ENCODE results near the gene SPTBN2.
A peak's percentile ranks its signal among the peaks of the same experiment; 100 is the strongest.

Gene SPTBN2

DNA sequence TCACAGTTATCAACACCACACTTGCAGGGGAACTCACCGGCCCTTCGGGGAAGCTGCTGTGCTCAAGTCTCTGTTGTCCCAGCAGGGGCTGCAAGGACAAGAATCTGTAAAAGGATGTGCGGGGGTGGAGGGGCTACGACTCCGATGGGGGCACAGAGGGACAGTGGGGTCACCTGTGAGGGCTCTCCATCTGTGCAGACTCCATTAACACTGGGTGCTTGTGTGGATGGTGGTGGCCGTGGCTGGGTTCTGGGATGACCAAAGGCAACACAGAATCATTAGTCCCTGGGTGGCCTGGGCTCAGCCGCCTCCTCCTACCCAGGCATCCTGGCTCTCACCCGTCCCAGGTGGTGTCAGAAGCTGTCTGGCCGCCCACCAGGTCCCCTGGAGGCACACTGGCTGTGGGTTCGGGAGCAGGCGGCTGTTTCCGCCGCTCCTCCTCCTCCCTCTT is 41.2 kb downstream of the SPTBN2 start:
- Histone ChIP-seq H3K27ac (ENCODE audit: low read depth, low read length) (no peak overlapping the region), H3K9ac (ENCODE audit: low read length) (no peak overlapping the region), H3K4me3 (ENCODE audit: low read depth in 1 of 2, low read length in 2 of 2) (no peak overlapping the region), H3K9me3 (ENCODE audit: low read length) (no peaks in the 10 kb centered on the region), H3K27me3 (ENCODE audit: control insufficient read depth in 1 of 2, insufficient read depth in 2 of 2, low read length in 2 of 2) (no peaks in the 10 kb centered on the region), H3K4me1 (ENCODE audit: insufficient read depth, low read length) (no peaks in the 10 kb centered on the region), H3K36me3 (ENCODE audit: insufficient read depth, low read length) (no peaks in the 10 kb centered on the region)

DNA sequence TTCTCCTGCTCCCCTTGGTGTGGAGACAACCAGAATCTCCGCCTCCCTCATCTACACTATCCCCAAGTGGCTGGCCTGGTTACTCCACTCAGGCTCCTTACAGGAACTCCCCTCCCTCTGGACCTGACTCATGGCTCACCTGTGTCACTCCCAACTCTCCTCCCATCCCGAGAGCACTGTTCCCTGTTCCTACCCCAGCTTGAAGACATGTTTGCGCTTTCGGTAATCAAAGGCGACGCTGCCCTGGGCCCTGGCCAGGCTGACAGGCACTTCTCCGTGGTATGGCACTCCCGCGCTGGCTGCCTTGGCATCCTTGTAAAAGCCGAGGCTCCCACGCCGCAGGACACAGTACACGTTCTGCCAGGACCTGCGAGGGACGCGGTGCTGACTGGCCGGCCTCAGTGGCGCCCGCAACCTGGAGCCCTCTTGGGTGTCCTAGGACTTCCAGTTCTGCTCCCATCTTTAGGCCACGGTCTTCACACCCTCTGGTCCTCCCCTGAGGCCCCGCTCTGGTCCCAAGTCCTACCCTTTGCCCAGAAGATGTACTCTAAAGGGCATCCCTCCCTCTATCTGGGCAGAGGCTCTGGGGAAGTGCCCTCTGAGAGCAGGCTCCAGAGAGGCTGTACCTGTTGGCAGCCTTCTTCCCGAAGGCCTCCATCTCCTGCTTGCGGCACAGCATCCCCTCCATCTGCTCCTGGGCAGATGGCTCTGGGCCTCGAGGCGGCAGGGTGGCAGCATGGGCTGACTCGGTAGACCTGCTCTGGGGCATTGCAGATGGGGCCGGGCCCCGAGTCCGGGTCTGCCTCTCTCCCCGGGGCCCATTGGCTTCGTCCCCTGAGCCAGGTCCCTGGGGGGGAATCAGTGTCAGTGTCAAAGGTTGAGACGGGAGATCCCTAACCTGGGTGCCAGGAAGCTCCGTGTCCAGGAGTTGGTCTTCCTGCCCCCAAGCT is 41.9 kb downstream of the SPTBN2 start:
- Histone ChIP-seq H3K27ac (ENCODE audit: low read depth, low read length) (no peak overlapping the region), H3K36me3 (ENCODE audit: insufficient read depth, low read length) (no peaks in the 10 kb centered on the region), H3K27me3 (ENCODE audit: control insufficient read depth in 1 of 2, insufficient read depth in 2 of 2, low read length in 2 of 2) (no peaks in the 10 kb centered on the region)

DNA sequence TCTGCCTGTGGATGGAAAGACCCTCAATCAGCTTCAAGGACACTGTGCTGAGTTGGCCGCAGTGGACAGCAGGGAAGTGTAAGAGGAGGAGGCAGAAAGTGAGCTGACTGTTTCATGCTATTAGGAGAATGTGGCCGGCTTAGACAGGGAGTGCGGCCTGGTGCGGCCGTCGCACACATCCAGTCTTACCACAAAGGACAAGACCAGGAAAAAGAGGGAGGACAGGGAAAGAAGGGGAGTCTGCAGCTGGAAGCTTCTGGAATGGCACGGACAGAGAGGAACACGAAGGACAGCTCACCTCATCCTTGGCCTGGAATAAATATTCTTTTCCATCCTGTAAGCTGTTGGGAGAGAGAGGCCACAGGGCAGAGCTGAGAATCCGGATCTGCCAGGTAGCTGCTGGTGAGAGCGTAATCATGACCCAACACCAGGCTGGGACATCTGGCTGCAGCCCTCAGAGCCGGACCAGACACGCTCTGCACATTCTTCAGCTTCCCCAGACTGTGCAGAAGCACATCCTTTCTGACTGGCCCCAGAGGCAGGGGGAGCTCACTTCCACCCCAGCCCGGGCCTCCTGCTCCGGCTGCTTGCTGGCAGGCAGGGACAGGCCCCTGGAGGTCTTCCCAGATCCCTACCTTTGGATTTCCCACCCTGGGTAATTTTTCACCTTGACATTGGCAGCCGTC is 42.8 kb downstream of the SPTBN2 start:
- Histone ChIP-seq H3K4me3 (ENCODE audit: low read depth in 1 of 2, low read length in 2 of 2) (no peak overlapping the region), H3K4me1 (ENCODE audit: insufficient read depth, low read length) (no peaks in the 10 kb centered on the region), H3K27me3 (ENCODE audit: control insufficient read depth in 1 of 2, insufficient read depth in 2 of 2, low read length in 2 of 2) (no peaks in the 10 kb centered on the region), H3K27ac (ENCODE audit: low read depth, low read length) (no peak overlapping the region), H3K9me3 (ENCODE audit: low read length) (no peaks in the 10 kb centered on the region), H3K9ac (ENCODE audit: low read length) (no peak overlapping the region), H3K36me3 (ENCODE audit: insufficient read depth, low read length) (no peaks in the 10 kb centered on the region)

More for the DNA sequence above, 41.9 kb downstream of the SPTBN2 start:
- H3K4me3 ChIP-seq (ENCODE audit: low read depth in 1 of 2, low read length in 2 of 2): no peak overlapping the region
- no peaks in the 10 kb centered on the region for H3K9me3 ChIP-seq (ENCODE audit: low read length)
- no peak overlapping the region for H3K9ac ChIP-seq (ENCODE audit: low read length)
- no peaks in the 10 kb centered on the region for H3K4me1 ChIP-seq (ENCODE audit: insufficient read depth, low read length)

DNA sequence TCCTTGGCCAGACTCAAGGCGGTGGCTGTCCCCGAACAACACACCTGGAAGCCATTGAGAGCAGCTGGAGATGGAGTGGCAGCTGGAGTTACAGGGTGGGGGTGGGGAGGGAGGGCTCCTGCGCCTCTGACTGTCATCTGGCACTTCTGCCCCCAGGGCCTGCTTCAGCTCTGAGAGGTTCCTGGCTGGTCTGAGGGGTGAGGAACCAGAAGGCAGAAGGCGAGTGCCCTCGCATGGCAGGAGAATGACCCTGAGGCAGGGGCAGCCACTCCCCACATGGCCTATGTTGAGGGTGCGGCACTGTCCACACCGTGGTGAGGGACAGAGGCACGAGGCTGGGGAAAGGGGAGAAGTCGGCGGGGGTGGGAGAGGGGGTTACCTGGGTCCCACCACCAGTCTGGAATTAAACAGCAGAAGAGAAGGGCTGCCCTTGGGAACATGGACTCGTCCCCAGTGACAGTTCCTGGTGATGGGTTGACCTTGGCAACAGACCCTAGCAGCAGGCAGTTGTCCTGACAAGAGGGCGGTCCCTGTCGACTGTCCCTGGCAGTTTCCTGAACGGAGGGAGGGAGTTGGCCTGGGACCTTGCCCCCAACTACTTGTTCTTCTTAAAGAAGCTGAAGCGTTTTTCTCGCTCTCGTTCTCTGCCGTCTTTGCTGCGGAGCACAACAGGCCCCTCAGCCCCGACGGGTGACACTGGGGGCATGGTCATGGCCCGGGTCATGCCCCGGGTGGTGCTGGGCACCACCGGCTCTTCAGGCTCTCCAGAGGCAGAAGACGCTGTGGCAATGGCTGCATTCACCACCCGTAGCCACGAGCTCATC is 43.5 kb downstream of the SPTBN2 start:
- no peak overlapping the region for H3K9ac ChIP-seq (ENCODE audit: low read length)
- H3K27ac ChIP-seq (ENCODE audit: low read depth, low read length): no peak overlapping the region
- H3K36me3 ChIP-seq (ENCODE audit: insufficient read depth, low read length): no peaks in the 10 kb centered on the region
- H3K4me3 ChIP-seq (ENCODE audit: low read depth in 1 of 2, low read length in 2 of 2): no peak overlapping the region
- H3K4me1 ChIP-seq (ENCODE audit: insufficient read depth, low read length): no peaks in the 10 kb centered on the region
- no peaks in the 10 kb centered on the region for H3K9me3 ChIP-seq (ENCODE audit: low read length)
- no peaks in the 10 kb centered on the region for H3K27me3 ChIP-seq (ENCODE audit: control insufficient read depth in 1 of 2, insufficient read depth in 2 of 2, low read length in 2 of 2)

DNA sequence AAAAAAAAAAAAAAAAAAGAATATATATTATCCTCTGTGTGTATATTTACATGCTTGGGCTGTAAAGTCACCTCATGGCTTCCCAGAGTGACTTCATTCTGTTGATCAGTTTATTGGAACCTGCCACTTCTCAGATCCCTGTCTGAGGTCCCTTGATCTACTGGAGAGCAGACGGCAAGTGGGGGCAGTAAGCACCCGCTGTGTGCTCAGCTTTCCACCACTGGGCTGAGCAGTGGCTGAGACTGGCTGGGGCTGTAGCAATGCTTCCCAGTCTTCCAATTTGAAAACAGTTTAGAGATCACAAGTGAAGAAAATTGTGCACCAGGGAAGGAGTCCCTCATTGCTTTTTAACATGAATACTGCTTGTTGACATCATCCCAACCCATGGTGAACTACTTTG is 44.4 kb downstream of the SPTBN2 start:
- Histone ChIP-seq H3K4me3 (ENCODE audit: low read depth in 1 of 2, low read length in 2 of 2) (no peak overlapping the region), H3K36me3 (ENCODE audit: insufficient read depth, low read length) (no peaks in the 10 kb centered on the region), H3K9ac (ENCODE audit: low read length) (no peak overlapping the region), H3K9me3 (ENCODE audit: low read length) (no peaks in the 10 kb centered on the region), H3K4me1 (ENCODE audit: insufficient read depth, low read length) (no peaks in the 10 kb centered on the region), H3K27ac (ENCODE audit: low read depth, low read length) (no peak overlapping the region), H3K27me3 (ENCODE audit: control insufficient read depth in 1 of 2, insufficient read depth in 2 of 2, low read length in 2 of 2) (no peaks in the 10 kb centered on the region)

DNA sequence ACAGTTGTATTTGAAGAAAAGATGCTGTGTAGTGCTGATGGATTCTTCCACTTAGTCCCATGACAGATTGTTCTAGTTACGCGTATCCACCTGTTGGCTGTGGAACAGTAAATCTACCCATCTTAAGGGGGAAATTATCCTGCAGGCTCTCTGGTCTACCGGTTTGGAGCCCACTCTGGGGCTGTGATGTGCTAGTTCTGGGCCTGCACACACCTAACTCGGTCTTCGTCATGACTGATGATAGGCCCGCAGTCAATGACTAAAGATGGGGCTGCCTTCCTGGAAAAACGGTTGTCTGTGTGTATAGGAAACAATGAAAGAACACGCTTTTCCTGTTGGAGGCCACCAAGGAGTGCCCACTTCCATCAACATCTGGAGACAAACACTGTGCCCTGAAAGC is 45.1 kb downstream of the SPTBN2 start:
- no peak overlapping the region for H3K9ac ChIP-seq (ENCODE audit: low read length)
- H3K36me3 ChIP-seq (ENCODE audit: insufficient read depth, low read length): no peaks in the 10 kb centered on the region
- no peak overlapping the region for H3K4me3 ChIP-seq (ENCODE audit: low read depth in 1 of 2, low read length in 2 of 2)
- H3K27me3 ChIP-seq (ENCODE audit: control insufficient read depth in 1 of 2, insufficient read depth in 2 of 2, low read length in 2 of 2): no peaks in the 10 kb centered on the region
- no peaks in the 10 kb centered on the region for H3K9me3 ChIP-seq (ENCODE audit: low read length)
- no peak overlapping the region for H3K27ac ChIP-seq (ENCODE audit: low read depth, low read length)
- no peaks in the 10 kb centered on the region for H3K4me1 ChIP-seq (ENCODE audit: insufficient read depth, low read length)

DNA sequence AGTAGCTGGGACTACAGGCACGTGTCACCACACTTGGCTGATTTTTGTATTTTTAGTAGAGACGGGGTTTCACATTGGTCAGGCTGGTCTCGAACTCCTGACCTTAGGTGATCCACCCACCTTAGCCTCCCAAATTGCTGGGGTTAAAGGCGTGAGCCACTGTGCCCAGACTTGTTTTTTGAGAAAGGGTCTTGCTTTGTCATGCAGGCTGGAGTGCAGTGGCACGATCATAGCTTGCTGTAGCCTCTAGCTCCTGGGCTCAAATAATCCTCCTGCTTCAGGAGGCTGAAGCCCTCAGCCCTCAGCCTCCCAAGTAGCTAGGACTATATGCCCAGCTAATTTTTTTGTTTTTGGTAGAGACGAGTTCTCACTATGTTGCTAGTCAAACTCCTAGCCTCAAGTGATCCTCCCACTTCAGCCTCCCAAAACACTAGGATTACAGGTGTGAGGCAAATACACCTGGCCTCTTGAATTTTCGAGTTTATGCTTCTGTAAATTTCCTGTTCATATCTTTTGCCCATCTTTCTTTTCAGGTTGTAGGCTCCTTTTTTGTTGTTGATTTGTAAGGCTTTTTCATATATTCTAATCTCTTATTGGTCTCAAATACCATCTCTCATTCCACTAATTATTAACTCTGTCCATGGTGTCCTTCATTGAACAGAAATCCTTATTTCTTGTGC is 47.9 kb downstream of the SPTBN2 start:
- Histone ChIP-seq H3K27me3 (ENCODE audit: control insufficient read depth in 1 of 2, insufficient read depth in 2 of 2, low read length in 2 of 2) (no peaks in the 10 kb centered on the region), H3K9me3 (ENCODE audit: low read length) (no peaks in the 10 kb centered on the region), H3K4me1 (ENCODE audit: insufficient read depth, low read length) (peaks cover 6% of the 10 kb centered on the region), H3K9ac (ENCODE audit: low read length) (no peak overlapping the region), H3K27ac (ENCODE audit: low read depth, low read length) (no peak overlapping the region), H3K4me3 (ENCODE audit: low read depth in 1 of 2, low read length in 2 of 2) (no peak overlapping the region), H3K36me3 (ENCODE audit: insufficient read depth, low read length) (no peaks in the 10 kb centered on the region)

DNA sequence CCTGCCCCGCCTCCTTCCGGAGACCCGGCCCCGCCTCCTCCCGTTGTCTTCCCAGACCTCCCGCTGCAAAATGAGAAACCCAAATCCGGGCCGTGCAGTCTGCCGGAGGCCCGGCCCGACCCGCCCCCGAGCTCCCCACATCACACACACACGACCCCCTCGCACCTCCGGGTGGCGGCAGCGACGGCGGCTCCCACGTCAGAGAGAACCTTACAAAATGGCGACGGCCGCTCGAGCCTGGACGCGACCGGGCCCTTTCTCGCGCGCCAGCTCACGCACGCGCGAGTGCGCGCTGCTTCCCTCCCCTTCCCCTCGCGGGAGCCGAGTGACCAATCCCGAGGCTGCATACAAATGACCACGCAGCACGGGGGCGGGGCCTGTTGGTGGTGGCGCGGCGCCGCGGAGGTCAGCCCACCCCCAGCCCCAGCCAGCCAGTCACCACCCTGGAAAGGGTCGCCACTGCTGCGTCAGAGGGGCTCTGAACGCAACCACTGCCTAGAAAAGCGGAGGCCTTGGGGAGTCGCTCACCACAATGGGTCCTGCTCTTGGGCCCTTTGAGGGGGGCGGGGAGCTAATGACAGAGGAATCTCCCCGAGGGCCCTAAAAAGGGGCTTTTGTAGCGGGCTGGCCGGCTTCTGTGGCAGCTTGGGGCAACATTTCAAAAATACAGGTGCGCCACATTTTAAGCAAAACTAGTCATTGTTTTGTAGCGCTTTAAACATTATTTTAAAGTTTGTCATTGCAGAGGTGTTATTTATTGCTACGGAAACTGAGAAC is 51.2 kb downstream of the SPTBN2 start, which contains the start of gene RBM4B:
Gene RBM4B (minus strand): TSS at position 289 of the 777 bp plus-strand sequence. CDS start 808 bp downstream, outside the sequence.
- Histone ChIP-seq H3K27me3 (ENCODE audit: control insufficient read depth in 1 of 2, insufficient read depth in 2 of 2, low read length in 2 of 2) (no peaks in the 10 kb centered on the region), H3K4me1 (ENCODE audit: insufficient read depth, low read length) (peaks cover 34% of the 10 kb centered on the region), H3K27ac (ENCODE audit: low read depth, low read length) (peak within 1 kb of the TSS; percentile 77), H3K9ac (ENCODE audit: low read length) (peak within 1 kb of the TSS; percentile 90), H3K9me3 (ENCODE audit: low read length) (no peaks in the 10 kb centered on the region), H3K4me3 (ENCODE audit: low read depth in 1 of 2, low read length in 2 of 2) (peak within 1 kb of the TSS; percentile 81 to 92), H3K36me3 (ENCODE audit: insufficient read depth, low read length) (peaks cover 5% of the 10 kb centered on the region)

DNA sequence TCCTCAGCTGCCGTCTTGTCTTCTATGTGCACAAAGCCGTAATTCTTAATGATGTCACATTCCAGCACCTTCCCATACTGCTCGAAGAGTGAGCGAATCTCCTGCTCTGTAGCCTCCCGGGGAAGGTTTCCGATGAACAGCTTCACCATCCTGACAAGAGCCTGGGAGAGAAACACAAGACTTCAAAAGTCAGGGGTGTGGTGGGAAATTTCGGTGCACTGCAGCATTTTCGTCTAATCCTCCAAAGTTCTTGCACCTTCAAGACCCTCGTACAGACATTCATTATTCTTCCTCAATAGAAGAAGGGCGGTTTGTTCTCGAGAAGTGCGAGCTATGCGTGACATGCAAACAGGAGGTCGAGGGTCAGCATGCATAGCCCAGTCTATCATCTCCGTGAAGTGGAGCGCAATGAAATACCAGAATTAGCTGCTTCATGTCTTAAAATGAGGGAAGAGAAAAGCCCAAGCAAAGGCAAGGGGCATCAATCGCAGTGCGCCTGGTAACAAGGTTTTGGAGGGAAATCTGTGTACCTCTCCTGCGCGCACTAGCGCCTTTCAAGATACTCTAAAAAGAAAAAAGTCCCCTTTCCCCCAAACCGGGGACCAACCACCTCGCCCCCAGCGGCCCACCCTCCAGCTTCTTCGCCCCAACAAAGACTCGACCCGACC is 52.0 kb downstream of the SPTBN2 start:
- Histone ChIP-seq H3K9me3 (ENCODE audit: low read length) (no peaks in the 10 kb centered on the region), H3K9ac (ENCODE audit: low read length) (peak overlapping the region; percentile 72), H3K4me3 (ENCODE audit: low read depth in 1 of 2, low read length in 2 of 2) (peak overlapping the region; percentile 81 to 92), H3K4me1 (ENCODE audit: insufficient read depth, low read length) (peaks cover 35% of the 10 kb centered on the region), H3K27me3 (ENCODE audit: control insufficient read depth in 1 of 2, insufficient read depth in 2 of 2, low read length in 2 of 2) (no peaks in the 10 kb centered on the region), H3K36me3 (ENCODE audit: insufficient read depth, low read length) (peaks cover 6% of the 10 kb centered on the region), H3K27ac (ENCODE audit: low read depth, low read length) (peak overlapping the region; percentile 77)
